ENCODE measurements around the gene PRR5.
A peak's percentile ranks its signal among the peaks of the same experiment; 100 is the strongest.

DNA sequence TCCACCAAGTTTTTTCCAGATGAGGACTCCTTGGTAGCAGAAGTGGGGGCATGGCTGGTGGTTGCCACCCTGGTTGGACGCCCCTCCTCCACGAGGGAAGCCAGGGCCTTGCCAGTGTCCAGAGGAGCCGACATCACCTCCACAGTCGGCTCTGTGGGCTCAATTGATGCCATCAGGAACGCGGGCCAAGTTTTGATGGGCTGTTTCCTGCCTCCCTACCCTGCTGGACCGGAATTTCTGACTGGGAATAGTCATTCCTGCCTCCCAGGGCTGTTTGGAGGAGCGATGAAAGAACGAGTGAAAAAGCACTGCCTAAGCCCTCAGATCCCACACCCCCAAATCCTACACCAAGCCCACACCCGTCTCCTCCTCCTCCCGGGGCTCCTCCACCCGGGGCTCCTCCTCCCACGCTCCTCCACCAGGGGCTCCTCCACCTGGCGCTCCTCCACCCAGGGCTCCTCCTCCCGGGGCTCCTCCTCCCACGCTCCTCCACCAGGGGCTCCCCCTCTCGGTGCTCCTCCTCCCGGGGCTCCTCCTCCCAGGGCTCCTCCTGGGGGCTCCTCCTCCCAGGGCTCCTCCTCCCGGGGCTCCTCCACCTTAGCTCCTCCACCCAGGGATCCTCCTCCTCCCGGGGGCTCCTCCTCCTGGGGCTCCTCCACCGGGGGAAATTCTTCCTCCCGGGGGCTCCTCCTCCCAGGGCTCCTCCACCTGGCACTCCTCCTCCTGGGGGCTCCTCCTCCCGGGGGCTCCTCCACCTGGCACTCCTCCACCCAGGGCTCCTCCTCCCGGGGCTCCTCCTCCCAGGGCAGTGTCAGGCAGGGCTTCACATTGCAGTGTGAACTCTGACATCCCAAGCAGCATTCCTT, 10.0 kb upstream of the PRR5 start:
- TF ChIP-seq, protein P1, sequence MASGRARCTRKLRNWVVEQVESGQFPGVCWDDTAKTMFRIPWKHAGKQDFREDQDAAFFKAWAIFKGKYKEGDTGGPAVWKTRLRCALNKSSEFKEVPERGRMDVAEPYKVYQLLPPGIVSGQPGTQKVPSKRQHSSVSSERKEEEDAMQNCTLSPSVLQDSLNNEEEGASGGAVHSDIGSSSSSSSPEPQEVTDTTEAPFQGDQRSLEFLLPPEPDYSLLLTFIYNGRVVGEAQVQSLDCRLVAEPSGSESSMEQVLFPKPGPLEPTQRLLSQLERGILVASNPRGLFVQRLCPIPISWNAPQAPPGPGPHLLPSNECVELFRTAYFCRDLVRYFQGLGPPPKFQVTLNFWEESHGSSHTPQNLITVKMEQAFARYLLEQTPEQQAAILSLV (CRISPR knock-in tag; IDR thresholded peaks at IDR 0.05; ENCODE audit: borderline replicate concordance), result no peak
- TF ChIP-seq MBD4 (IDR thresholded peaks at IDR 0.05; ENCODE audit: borderline replicate concordance, low read length) (no peak), TBL1XR1 (IDR thresholded peaks at IDR 0.05; ENCODE audit: borderline replicate concordance, low read length, partially characterized antibody) (no peak), ZNF274 (CRISPR knock-in tag; IDR thresholded peaks at IDR 0.05) (no peak), CREM (IDR thresholded peaks at IDR 0.05) (no peak), CREM (CRISPR knock-in tag; IDR thresholded peaks at IDR 0.05) (no peak), ZNF263 (CRISPR knock-in tag; IDR thresholded peaks at IDR 0.05) (peak; percentile 59; the same call in 1 of the 2 replicates), KDM1A (CRISPR knock-in tag; IDR thresholded peaks at IDR 0.05) (no peak)
- TF ChIP-seq, protein P2, sequence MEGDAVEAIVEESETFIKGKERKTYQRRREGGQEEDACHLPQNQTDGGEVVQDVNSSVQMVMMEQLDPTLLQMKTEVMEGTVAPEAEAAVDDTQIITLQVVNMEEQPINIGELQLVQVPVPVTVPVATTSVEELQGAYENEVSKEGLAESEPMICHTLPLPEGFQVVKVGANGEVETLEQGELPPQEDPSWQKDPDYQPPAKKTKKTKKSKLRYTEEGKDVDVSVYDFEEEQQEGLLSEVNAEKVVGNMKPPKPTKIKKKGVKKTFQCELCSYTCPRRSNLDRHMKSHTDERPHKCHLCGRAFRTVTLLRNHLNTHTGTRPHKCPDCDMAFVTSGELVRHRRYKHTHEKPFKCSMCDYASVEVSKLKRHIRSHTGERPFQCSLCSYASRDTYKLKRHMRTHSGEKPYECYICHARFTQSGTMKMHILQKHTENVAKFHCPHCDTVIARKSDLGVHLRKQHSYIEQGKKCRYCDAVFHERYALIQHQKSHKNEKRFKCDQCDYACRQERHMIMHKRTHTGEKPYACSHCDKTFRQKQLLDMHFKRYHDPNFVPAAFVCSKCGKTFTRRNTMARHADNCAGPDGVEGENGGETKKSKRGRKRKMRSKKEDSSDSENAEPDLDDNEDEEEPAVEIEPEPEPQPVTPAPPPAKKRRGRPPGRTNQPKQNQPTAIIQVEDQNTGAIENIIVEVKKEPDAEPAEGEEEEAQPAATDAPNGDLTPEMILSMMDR (CRISPR knock-in tag; IDR thresholded peaks at IDR 0.05), result no peak
- TF ChIP-seq, protein P3, sequence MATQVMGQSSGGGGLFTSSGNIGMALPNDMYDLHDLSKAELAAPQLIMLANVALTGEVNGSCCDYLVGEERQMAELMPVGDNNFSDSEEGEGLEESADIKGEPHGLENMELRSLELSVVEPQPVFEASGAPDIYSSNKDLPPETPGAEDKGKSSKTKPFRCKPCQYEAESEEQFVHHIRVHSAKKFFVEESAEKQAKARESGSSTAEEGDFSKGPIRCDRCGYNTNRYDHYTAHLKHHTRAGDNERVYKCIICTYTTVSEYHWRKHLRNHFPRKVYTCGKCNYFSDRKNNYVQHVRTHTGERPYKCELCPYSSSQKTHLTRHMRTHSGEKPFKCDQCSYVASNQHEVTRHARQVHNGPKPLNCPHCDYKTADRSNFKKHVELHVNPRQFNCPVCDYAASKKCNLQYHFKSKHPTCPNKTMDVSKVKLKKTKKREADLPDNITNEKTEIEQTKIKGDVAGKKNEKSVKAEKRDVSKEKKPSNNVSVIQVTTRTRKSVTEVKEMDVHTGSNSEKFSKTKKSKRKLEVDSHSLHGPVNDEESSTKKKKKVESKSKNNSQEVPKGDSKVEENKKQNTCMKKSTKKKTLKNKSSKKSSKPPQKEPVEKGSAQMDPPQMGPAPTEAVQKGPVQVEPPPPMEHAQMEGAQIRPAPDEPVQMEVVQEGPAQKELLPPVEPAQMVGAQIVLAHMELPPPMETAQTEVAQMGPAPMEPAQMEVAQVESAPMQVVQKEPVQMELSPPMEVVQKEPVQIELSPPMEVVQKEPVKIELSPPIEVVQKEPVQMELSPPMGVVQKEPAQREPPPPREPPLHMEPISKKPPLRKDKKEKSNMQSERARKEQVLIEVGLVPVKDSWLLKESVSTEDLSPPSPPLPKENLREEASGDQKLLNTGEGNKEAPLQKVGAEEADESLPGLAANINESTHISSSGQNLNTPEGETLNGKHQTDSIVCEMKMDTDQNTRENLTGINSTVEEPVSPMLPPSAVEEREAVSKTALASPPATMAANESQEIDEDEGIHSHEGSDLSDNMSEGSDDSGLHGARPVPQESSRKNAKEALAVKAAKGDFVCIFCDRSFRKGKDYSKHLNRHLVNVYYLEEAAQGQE (IDR thresholded peaks at IDR 0.05; ENCODE audit: borderline replicate concordance in 1 of 2, low read depth in 1 of 2, low read length in 2 of 2), result no peak
